Measurements from ENCODE around the gene CCDC179. TPM values are rescaled to one million over a fixed set of nuclear protein-coding genes. Genes with fewer than 3 reads are reported as not detected.

Gene CCDC179
- total and polyA plus RNA-seq, 2 of the 13 experiments (the other 11 are each of a cell fraction or from before 2014, with no cell fraction given): not detected

DNA sequence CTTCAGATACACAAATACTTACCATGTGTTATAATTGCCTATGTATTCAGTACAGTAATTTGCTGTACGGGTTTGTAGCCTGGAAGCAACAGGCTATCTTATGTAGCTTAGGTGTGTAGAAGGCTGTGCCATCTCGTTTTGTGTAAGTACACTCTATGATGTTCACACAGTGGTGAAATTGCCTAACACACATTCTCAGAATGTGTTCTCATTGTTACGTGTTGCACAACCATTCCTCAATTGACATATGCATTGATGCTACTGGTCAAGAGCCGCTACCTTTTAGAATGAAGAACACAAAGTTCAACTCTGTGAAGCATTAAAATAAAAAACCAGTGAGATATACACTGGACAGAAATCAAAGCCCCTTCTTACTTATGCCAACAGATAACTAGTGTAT is 57.4 kb downstream of the CCDC179 start (continued):
- TF ChIP-seq ARID3A (IDR thresholded peaks at IDR 0.05; ENCODE audit: low read depth, low read length): 0 out of 2 replicates have a peak, but pooled peaks have one; percentile 13
- TF ChIP-seq ISL2 (CRISPR knock-in tag; IDR thresholded peaks at IDR 0.05): no peak
- TF ChIP-seq ZNF331 (CRISPR knock-in tag; IDR thresholded peaks at IDR 0.05): 0 out of 2 replicates have a peak, but pooled peaks have one; percentile 21
- TF ChIP-seq ZSCAN20 (CRISPR knock-in tag; IDR thresholded peaks at IDR 0.05; ENCODE audit: borderline replicate concordance): no peak
- peak; percentile 37; the same call in 1 of the 2 replicates for TF ChIP-seq GATAD2A (CRISPR knock-in tag; IDR thresholded peaks at IDR 0.05)
- no peak for TF ChIP-seq MNT (IDR thresholded peaks at IDR 0.05)
- no peak for TF ChIP-seq ZNF234 (CRISPR knock-in tag; conservative IDR thresholded peaks at IDR 0.05)
- TF ChIP-seq FOXA1 (IDR thresholded peaks at IDR 0.05): no peak
- peak; percentile 57 for TF ChIP-seq FOXA1 (CRISPR knock-in tag; IDR thresholded peaks at IDR 0.05)
- no peak for TF ChIP-seq TCF7L2 (IDR thresholded peaks at IDR 0.05; ENCODE audit: low read depth, low read length)
- no peak for TF ChIP-seq ZNF776 (CRISPR knock-in tag; IDR thresholded peaks at IDR 0.05)
- no peak for TF ChIP-seq MEIS1 (CRISPR knock-in tag; IDR thresholded peaks at IDR 0.05; ENCODE audit: borderline replicate concordance)
- peak; percentile 71; the same call in 1 of the 2 replicates for TF ChIP-seq SOX13 (IDR thresholded peaks at IDR 0.05)
- TF ChIP-seq SOX13 (CRISPR knock-in tag; conservative IDR thresholded peaks at IDR 0.05 in 1 of 2, IDR thresholded peaks at IDR 0.05 in 1 of 2): peak in 1 of 2 experiments; percentile 93; a peak in 2 of 4 replicates
- TF ChIP-seq SOX6 (IDR thresholded peaks at IDR 0.05): no peak
- TF ChIP-seq SOX6 (CRISPR knock-in tag; IDR thresholded peaks at IDR 0.05): peak; percentile 76
- no peak for TF ChIP-seq ZNF382 (CRISPR knock-in tag; IDR thresholded peaks at IDR 0.05; ENCODE audit: borderline replicate concordance)
- TF ChIP-seq U2AF1 (optimal IDR thresholded peaks at IDR 0.05; ENCODE audit: low read depth, low read length): no peak
- peak; percentile 45; the same call in 1 of the 2 replicates for TF ChIP-seq EHMT2 (IDR thresholded peaks at IDR 0.05; ENCODE audit: borderline replicate concordance, low read depth, low read length)
- TF ChIP-seq HIC2 (CRISPR knock-in tag; IDR thresholded peaks at IDR 0.05; ENCODE audit: low read depth): no peak
- no peak for TF ChIP-seq DNMT1 (CRISPR knock-in tag; IDR thresholded peaks at IDR 0.05)
- TF ChIP-seq ZNF263 (CRISPR knock-in tag; IDR thresholded peaks at IDR 0.05): no peak
- no peak for TF ChIP-seq SATB2 (CRISPR knock-in tag; IDR thresholded peaks at IDR 0.05)
- no peak for TF ChIP-seq ZNF251 (CRISPR knock-in tag; IDR thresholded peaks at IDR 0.05)
- TF ChIP-seq, protein P1, sequence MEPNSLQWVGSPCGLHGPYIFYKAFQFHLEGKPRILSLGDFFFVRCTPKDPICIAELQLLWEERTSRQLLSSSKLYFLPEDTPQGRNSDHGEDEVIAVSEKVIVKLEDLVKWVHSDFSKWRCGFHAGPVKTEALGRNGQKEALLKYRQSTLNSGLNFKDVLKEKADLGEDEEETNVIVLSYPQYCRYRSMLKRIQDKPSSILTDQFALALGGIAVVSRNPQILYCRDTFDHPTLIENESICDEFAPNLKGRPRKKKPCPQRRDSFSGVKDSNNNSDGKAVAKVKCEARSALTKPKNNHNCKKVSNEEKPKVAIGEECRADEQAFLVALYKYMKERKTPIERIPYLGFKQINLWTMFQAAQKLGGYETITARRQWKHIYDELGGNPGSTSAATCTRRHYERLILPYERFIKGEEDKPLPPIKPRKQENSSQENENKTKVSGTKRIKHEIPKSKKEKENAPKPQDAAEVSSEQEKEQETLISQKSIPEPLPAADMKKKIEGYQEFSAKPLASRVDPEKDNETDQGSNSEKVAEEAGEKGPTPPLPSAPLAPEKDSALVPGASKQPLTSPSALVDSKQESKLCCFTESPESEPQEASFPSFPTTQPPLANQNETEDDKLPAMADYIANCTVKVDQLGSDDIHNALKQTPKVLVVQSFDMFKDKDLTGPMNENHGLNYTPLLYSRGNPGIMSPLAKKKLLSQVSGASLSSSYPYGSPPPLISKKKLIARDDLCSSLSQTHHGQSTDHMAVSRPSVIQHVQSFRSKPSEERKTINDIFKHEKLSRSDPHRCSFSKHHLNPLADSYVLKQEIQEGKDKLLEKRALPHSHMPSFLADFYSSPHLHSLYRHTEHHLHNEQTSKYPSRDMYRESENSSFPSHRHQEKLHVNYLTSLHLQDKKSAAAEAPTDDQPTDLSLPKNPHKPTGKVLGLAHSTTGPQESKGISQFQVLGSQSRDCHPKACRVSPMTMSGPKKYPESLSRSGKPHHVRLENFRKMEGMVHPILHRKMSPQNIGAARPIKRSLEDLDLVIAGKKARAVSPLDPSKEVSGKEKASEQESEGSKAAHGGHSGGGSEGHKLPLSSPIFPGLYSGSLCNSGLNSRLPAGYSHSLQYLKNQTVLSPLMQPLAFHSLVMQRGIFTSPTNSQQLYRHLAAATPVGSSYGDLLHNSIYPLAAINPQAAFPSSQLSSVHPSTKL (CRISPR knock-in tag; IDR thresholded peaks at IDR 0.05): peak; percentile 44; the same call in 1 of the 2 replicates
